Mesendoderm (in vitro differentiated cells): Measurements from ENCODE around the gene EVA1C.

ENCODE experiments used
- DNase-seq: peaks from one replicate; pipeline ENCODE4 v3.0.0; 2013
- H2AK5ac ChIP-seq: 2 replicates; pipeline ENCODE4 v1.6.1; 2013; ENCODE audit warnings: low read length, inconsistent platforms
- H2BK120ac ChIP-seq: 2 replicates; pipeline ENCODE4 v1.6.1; 2013; ENCODE audit warnings: low read depth, mild to moderate bottlenecking, low read length, moderate library complexity, mixed read lengths
- H2BK15ac ChIP-seq: replicated peaks from 2 replicates; pipeline ENCODE4 v1.6.1; 2013; ENCODE audit warnings: low read depth, mild to moderate bottlenecking, moderate library complexity
- H2BK5ac ChIP-seq: 2 replicates; pipeline ENCODE4 v1.6.1; 2013; ENCODE audit warnings: low read length, inconsistent platforms
- H3K18ac ChIP-seq: 2 replicates; pipeline ENCODE4 v1.6.1; 2013; ENCODE audit warnings: mild to moderate bottlenecking, low read length, mixed read lengths
- H3K23ac ChIP-seq: one replicate; pipeline ENCODE4 v1.6.1; 2013; ENCODE audit warnings: low read length
- H3K27ac ChIP-seq: 2 replicates; pipeline ENCODE4 v1.5.1; 2013; ENCODE audit warnings: low read depth, mild to moderate bottlenecking, inconsistent platforms, low read length, moderate library complexity
- H3K27me3 ChIP-seq: 2 replicates; pipeline ENCODE4 v1.6.1; 2013; ENCODE audit warnings: low read length, control low read depth, mild to moderate bottlenecking, inconsistent platforms; ENCODE audit not compliant: insufficient read depth, poor library complexity
- H3K36me3 ChIP-seq: 2 replicates; pipeline ENCODE4 v1.6.1; 2013; ENCODE audit warnings: low read length, inconsistent platforms; ENCODE audit not compliant: control insufficient read depth, insufficient read depth
- H3K4ac ChIP-seq: one replicate; pipeline ENCODE4 v1.6.1; 2013; ENCODE audit warnings: low read depth, mild to moderate bottlenecking, low read length, moderate library complexity
- H3K4me1 ChIP-seq: 2 replicates; pipeline ENCODE4 v1.6.1; 2013; ENCODE audit warnings: low read depth, low read length, inconsistent platforms; ENCODE audit not compliant: control insufficient read depth
- H3K4me2 ChIP-seq: 2 replicates; pipeline ENCODE4 v1.6.1; 2013; ENCODE audit warnings: low read length
- H3K4me3 ChIP-seq: 2 replicates; pipeline ENCODE4 v1.5.1; 2013; ENCODE audit warnings: mild to moderate bottlenecking, low read length
- H3K56ac ChIP-seq: one replicate; pipeline ENCODE4 v1.6.1; 2013; ENCODE audit warnings: low read length
- H3K79me1 ChIP-seq: 2 replicates; pipeline ENCODE4 v1.6.1; 2013; ENCODE audit warnings: low read length, inconsistent platforms
- H3K79me2 ChIP-seq: 2 replicates; pipeline ENCODE4 v1.6.1; 2013; ENCODE audit warnings: mild to moderate bottlenecking, low read length; ENCODE audit not compliant: control insufficient read depth, insufficient read depth
- H3K9ac ChIP-seq: 2 replicates; pipeline ENCODE4 v1.6.1; 2013; ENCODE audit warnings: low read length, inconsistent platforms
- H4K5ac ChIP-seq: one replicate; pipeline ENCODE4 v1.6.1; 2013; ENCODE audit warnings: low read length
- H4K8ac ChIP-seq: one replicate; pipeline ENCODE4 v1.6.1; 2013; ENCODE audit warnings: low read depth, mild to moderate bottlenecking, control low read depth, low read length, moderate library complexity
- WGBS: extraction: QIAGEN DNeasy Blood & Tissue Kit; methylation state at CpG from one replicate; pipeline ENCODE4 v1.1.7; 2013; ENCODE audit warnings: low lambda C conversion rate, missing lambda C conversion rate; ENCODE audit not compliant: insufficient coverage; ENCODE audit errors: extremely low coverage; 5-methylcytosine and 5-hydroxymethylcytosine counted together

Gene EVA1C

GRCh38 chr21:32484706-32485380, 72.3 kb downstream of the EVA1C start:
- no peaks in the 10 kb centered on the region for H3K4me1 ChIP-seq
- H3K79me2 ChIP-seq = no peaks in the 10 kb centered on the region
- no peaks in the 10 kb centered on the region for H3K36me3 ChIP-seq
- no peak overlapping the region for H4K8ac ChIP-seq
- H3K27ac ChIP-seq = no peak overlapping the region
- H2AK5ac ChIP-seq = no peak overlapping the region
- no peak overlapping the region for H3K18ac ChIP-seq
- H3K79me1 ChIP-seq = no peaks in the 10 kb centered on the region
- H2BK15ac ChIP-seq = no peak overlapping the region
- H3K23ac ChIP-seq = no peak overlapping the region
- no CpG with 5 or more reads among the region's 16 CpGs for WGBS
- H3K4me3 ChIP-seq = no peak overlapping the region
- no peak overlapping the region for H2BK120ac ChIP-seq
- no peak overlapping the region for H4K5ac ChIP-seq
- H2BK5ac ChIP-seq = no peak overlapping the region
- DNase-seq = no peak
- no peaks in the 10 kb centered on the region for H3K27me3 ChIP-seq
- no peak overlapping the region for H3K56ac ChIP-seq
- no peak overlapping the region for H3K4me2 ChIP-seq
- H3K9ac ChIP-seq = no peak overlapping the region
- no peak overlapping the region for H3K4ac ChIP-seq

- Histone ChIP-seq H2AK5ac (no peak overlapping the region), H3K9ac (no peak overlapping the region), H3K36me3 (no peaks in the 10 kb centered on the region), H3K27me3 (no peaks in the 10 kb centered on the region), H3K4me2 (no peak overlapping the region), H2BK15ac (no peak overlapping the region), H3K79me2 (no peaks in the 10 kb centered on the region), H3K23ac (no peak overlapping the region), H2BK5ac (no peak overlapping the region), H3K4me3 (no peak overlapping the region), H3K56ac (peak overlapping the region; percentile 22), H3K79me1 (no peaks in the 10 kb centered on the region), H4K8ac (no peak overlapping the region), H3K4ac (no peak overlapping the region), H2BK120ac (no peak overlapping the region), H3K27ac (no peak overlapping the region), H3K4me1 (peaks cover 8% of the 10 kb centered on the region), H4K5ac (no peak overlapping the region), H3K18ac (peak overlapping the region; percentile 46)
- no peak for DNase-seq
- no CpG with 5 or more reads among the region's 3 CpGs for whole genome bisulfite sequencing
Measured at GRCh38 chr21:32492376-32492775, 79.9 kb downstream of the EVA1C start.

DNA sequence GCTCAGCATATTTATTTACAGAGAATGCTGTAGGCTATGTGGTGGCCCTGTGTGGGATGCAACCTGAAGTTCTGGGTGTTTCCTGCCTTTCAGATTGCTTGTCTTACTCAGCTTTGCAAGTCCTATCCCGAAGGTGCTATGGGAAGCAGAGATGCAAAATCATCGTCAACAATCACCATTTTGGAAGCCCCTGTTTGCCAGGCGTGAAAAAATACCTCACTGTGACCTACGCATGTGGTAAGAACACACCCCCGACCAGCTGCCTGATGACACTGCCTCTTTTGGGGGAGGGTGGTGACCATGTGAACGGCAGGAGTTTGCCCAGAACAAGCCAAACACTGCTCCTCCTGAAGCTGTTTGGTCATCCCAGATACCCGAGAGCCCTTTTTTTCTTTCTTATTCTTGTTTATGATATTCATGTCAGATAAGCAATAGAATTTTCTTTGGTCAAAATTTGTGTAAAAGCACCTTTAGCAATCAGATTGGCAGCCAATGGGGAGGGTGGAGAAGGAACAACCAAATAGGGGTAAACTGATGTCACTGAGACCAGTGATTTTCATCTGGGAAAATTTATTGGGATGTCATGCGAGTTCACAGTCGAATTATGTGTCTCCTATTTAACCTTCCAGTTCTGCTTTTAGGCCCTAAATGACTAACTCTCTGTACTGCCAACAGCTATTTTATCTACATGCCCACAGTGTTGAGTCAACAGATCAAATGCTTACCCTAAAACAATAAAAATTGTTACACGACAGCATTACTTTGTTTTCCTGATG, 82.6 kb downstream of the EVA1C start:
- Histone ChIP-seq H3K23ac (no peak overlapping the region), H4K5ac (no peak overlapping the region), H3K79me2 (no peaks in the 10 kb centered on the region), H3K27me3 (no peaks in the 10 kb centered on the region), H2BK120ac (no peak overlapping the region), H2AK5ac (no peak overlapping the region), H3K4me3 (no peak overlapping the region), H3K36me3 (no peaks in the 10 kb centered on the region), H3K56ac (no peak overlapping the region), H3K9ac (no peak overlapping the region), H2BK15ac (no peak overlapping the region), H3K4ac (no peak overlapping the region), H3K4me2 (no peak overlapping the region), H3K79me1 (no peaks in the 10 kb centered on the region), H2BK5ac (no peak overlapping the region), H3K18ac (no peak overlapping the region), H3K27ac (no peak overlapping the region), H4K8ac (no peak overlapping the region), H3K4me1 (peaks cover 8% of the 10 kb centered on the region)
- DNase-seq = peak; percentile 57
- no CpG with 5 or more reads among the region's 10 CpGs for WGBS

GRCh38 chr21:32496568-32496967, 84.1 kb downstream of the EVA1C start:
- Histone ChIP-seq H4K8ac (no peak overlapping the region), H2BK5ac (no peak overlapping the region), H3K4me1 (peaks cover 8% of the 10 kb centered on the region), H4K5ac (no peak overlapping the region), H3K79me2 (no peaks in the 10 kb centered on the region), H3K23ac (no peak overlapping the region), H3K4me2 (no peak overlapping the region), H3K36me3 (no peaks in the 10 kb centered on the region), H3K27ac (no peak overlapping the region), H2BK120ac (no peak overlapping the region), H3K9ac (no peak overlapping the region), H3K18ac (no peak overlapping the region), H2BK15ac (no peak overlapping the region), H3K56ac (no peak overlapping the region), H2AK5ac (no peak overlapping the region), H3K4ac (no peak overlapping the region), H3K27me3 (no peaks in the 10 kb centered on the region), H3K4me3 (no peak overlapping the region), H3K79me1 (no peaks in the 10 kb centered on the region)
- no CpG with 5 or more reads among the region's 6 CpGs for WGBS
- DNase-seq = no peak

- H2BK5ac ChIP-seq = no peak overlapping the region
- DNase-seq = no peak
- H3K56ac ChIP-seq = no peak overlapping the region
- no peak overlapping the region for H2BK15ac ChIP-seq
- H3K23ac ChIP-seq = no peak overlapping the region
- no peak overlapping the region for H3K18ac ChIP-seq
- no peak overlapping the region for H3K4me3 ChIP-seq
- H3K4me2 ChIP-seq = no peak overlapping the region
- H3K79me2 ChIP-seq = no peaks in the 10 kb centered on the region
- no peak overlapping the region for H3K27ac ChIP-seq
- no CpG with 5 or more reads among the region's 14 CpGs for WGBS
- H3K27me3 ChIP-seq = no peaks in the 10 kb centered on the region
- no peaks in the 10 kb centered on the region for H3K36me3 ChIP-seq
- H3K79me1 ChIP-seq = no peaks in the 10 kb centered on the region
- no peak overlapping the region for H4K5ac ChIP-seq
- H3K9ac ChIP-seq = no peak overlapping the region
- no peak overlapping the region for H4K8ac ChIP-seq
- peaks cover 3% of the 10 kb centered on the region for H3K4me1 ChIP-seq
- no peak overlapping the region for H2BK120ac ChIP-seq
- no peak overlapping the region for H3K4ac ChIP-seq
- no peak overlapping the region for H2AK5ac ChIP-seq
Measured at GRCh38 chr21:32499249-32500055, 86.9 kb downstream of the EVA1C start.
